Esophagus squamous epithelium (tissue), 4 donors: ENCODE measurements around the gene PRMT7.

Experiments used
- CTCF ChIP-seq, 6 experiments: fragments of 450-650 bp in 4 of 6; fragments of 200-600 bp in 2 of 6; sonication (generic) in 2 of 6; IDR thresholded peaks; one replicate each; pipeline ENCODE4 v1.5.1; 2016 to 2019; ENCODE audit warnings: antibody characterized with exemption in 6 of 6, mild to moderate bottlenecking in 4 of 6, moderate library complexity in 4 of 6
- POLR2A ChIP-seq, 4 donors: fragments of 450-650 bp; IDR thresholded peaks; one replicate each; pipeline ENCODE4 v1.6.1; 2017; ENCODE audit warnings: antibody characterized with exemption in 4 of 4, mild to moderate bottlenecking in 4 of 4, moderate library complexity in 3 of 4

GRCh38 chr16:68385371-68385770, 74.6 kb downstream of the PRMT7 start:
- TF ChIP-seq CTCF (IDR thresholded peaks at IDR 0.05), result no peak
- no peak for TF ChIP-seq POLR2A (IDR thresholded peaks at IDR 0.05)
